ENCODE measurements around the gene BACH2. TPM values are rescaled to one million over a fixed set of nuclear protein-coding genes. Genes with fewer than 3 reads are reported as not detected.

BACH2 gene
- total and polyA plus RNA-seq, 9 of the 15 experiments (the other 6 are each of a cell fraction or from before 2014, with no cell fraction given) = 0.06 to 3.1 (median 0.59) TPM

DNA sequence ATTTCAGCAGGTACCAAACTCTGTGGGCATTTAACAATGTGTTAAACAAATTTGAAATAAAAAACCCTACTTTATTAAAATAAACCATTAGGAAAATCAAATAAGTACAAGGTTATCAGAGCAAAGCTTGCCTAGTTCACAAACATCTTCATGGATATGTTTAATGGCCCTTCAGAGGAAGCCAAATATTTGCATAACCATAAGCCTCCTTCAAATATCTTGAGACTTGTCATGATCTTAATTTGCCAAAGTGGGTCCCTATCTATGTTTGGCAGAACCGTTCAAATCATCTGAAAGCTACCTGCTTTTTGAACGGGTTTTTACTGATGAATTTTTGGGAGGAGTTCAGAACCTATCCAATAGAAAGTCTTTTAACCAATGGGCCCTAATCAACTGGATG is 176.3 kb downstream of the BACH2 start:
- in situ Hi-C loops (cut with MboI) (no loop called here), intact Hi-C loops (cut with micrococcal nuclease) (no loop called here)
- CTCF ChIA-PET (ENCODE audit: low intra/inter-chr PET ratio) = no interaction called here
- Histone ChIP-seq H3K79me2 (ENCODE audit: control insufficient read depth, insufficient read depth, low read length) (no peaks in the 10 kb centered on the region), H3K9me1 (ENCODE audit: control insufficient read depth, insufficient read depth, low read length) (no peaks in the 10 kb centered on the region), H3K9ac (ENCODE audit: insufficient read depth in 1 of 2, low read depth in 2 of 2, low read length in 2 of 2) (no peak overlapping the region), H4K20me1 (replicated peaks; ENCODE audit: control insufficient read depth, insufficient read depth, low read length) (no peaks in the 10 kb centered on the region), H3K4me1 (replicated peaks in 1 of 2; ENCODE audit: control insufficient read depth in 2 of 2, insufficient read depth in 2 of 2, low read length in 2 of 2) (no peaks in the 10 kb centered on the region; a peak in 2 of 5 replicates), H3K27me3 (ENCODE audit: control insufficient read depth in 2 of 2, insufficient read depth in 2 of 2, low read length in 2 of 2) (no peaks in the 10 kb centered on the region), H2AFZ (ENCODE audit: low read depth, low read length) (no peak overlapping the region), H3K27ac (ENCODE audit: extremely low read depth, low read depth, low read length) (no peak overlapping the region), H3K36me3 (ENCODE audit: control insufficient read depth, insufficient read depth, low read length) (no peaks in the 10 kb centered on the region), H3K4me2 (ENCODE audit: insufficient read depth, low read length) (no peak overlapping the region), H3K4me3 (no peak overlapping the region), H3K9me3 (replicated peaks; ENCODE audit: control insufficient read depth, insufficient read depth, low read depth, low read length) (no peaks in the 10 kb centered on the region)
- FAIRE-seq = no peak
- no peak for DNase-seq (ENCODE audit: extremely low read depth in 1 of 4, low spot score in 3 of 4)
- no TSS peak for BruUV-seq (replicated peaks)
- TF ChIP-seq ETV5 (CRISPR knock-in tag; IDR thresholded peaks at IDR 0.05; ENCODE audit: low read depth) (no peak), ATF1 (CRISPR knock-in tag; IDR thresholded peaks at IDR 0.05) (no peak), ATF1 (tag; IDR thresholded peaks at IDR 0.05) (no peak), PML (IDR thresholded peaks at IDR 0.05; ENCODE audit: low read length) (no peak), KDM5B (IDR thresholded peaks at IDR 0.05; ENCODE audit: insufficient replicate concordance, low read depth, low read length) (no peak), ESRRB (CRISPR knock-in tag; IDR thresholded peaks at IDR 0.05; ENCODE audit: borderline replicate concordance) (no peak), DIDO1 (tag; IDR thresholded peaks at IDR 0.05; ENCODE audit: low read depth) (no peak), CREBBP (IDR thresholded peaks at IDR 0.05; ENCODE audit: low read depth, low read length) (no peak), ZNF778 (CRISPR knock-in tag; IDR thresholded peaks at IDR 0.05) (no peak), CBFB (CRISPR knock-in tag; IDR thresholded peaks at IDR 0.05) (no peak), COPS2 (conservative IDR thresholded peaks at IDR 0.05) (no peak), ZC3H11A (IDR thresholded peaks at IDR 0.05; ENCODE audit: low read depth, low read length) (no peak), BCOR (IDR thresholded peaks at IDR 0.05) (no peak), MAFK (IDR thresholded peaks at IDR 0.05; ENCODE audit: low read length) (no peak), RBM25 (IDR thresholded peaks at IDR 0.05; ENCODE audit: low read depth, low read length, severe bottlenecking) (no peak), NCOA1 (IDR thresholded peaks at IDR 0.05; ENCODE audit: low read depth) (no peak)
- TF ChIP-seq, protein P1, sequence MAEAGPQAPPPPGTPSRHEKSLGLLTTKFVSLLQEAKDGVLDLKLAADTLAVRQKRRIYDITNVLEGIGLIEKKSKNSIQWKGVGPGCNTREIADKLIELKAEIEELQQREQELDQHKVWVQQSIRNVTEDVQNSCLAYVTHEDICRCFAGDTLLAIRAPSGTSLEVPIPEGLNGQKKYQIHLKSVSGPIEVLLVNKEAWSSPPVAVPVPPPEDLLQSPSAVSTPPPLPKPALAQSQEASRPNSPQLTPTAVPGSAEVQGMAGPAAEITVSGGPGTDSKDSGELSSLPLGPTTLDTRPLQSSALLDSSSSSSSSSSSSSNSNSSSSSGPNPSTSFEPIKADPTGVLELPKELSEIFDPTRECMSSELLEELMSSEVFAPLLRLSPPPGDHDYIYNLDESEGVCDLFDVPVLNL (CRISPR knock-in tag; IDR thresholded peaks at IDR 0.05; ENCODE audit: low read depth) = no peak
- TF ChIP-seq, protein P2, sequence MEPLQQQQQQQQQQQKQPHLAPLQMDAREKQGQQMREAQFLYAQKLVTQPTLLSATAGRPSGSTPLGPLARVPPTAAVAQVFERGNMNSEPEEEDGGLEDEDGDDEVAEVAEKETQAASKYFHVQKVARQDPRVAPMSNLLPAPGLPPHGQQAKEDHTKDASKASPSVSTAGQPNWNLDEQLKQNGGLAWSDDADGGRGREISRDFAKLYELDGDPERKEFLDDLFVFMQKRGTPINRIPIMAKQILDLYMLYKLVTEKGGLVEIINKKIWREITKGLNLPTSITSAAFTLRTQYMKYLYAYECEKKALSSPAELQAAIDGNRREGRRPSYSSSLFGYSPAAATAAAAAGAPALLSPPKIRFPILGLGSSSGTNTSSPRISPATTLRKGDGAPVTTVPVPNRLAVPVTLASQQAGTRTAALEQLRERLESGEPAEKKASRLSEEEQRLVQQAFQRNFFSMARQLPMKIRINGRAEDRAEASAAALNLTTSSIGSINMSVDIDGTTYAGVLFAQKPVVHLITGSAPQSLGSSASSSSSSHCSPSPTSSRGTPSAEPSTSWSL (CRISPR knock-in tag; IDR thresholded peaks at IDR 0.05; ENCODE audit: borderline replicate concordance) = no peak
- TF ChIP-seq, protein P3, sequence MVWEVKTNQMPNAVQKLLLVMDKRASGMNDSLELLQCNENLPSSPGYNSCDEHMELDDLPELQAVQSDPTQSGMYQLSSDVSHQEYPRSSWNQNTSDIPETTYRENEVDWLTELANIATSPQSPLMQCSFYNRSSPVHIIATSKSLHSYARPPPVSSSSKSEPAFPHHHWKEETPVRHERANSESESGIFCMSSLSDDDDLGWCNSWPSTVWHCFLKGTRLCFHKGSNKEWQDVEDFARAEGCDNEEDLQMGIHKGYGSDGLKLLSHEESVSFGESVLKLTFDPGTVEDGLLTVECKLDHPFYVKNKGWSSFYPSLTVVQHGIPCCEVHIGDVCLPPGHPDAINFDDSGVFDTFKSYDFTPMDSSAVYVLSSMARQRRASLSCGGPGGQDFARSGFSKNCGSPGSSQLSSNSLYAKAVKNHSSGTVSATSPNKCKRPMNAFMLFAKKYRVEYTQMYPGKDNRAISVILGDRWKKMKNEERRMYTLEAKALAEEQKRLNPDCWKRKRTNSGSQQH (CRISPR knock-in tag; IDR thresholded peaks at IDR 0.05) = no peak
- TF ChIP-seq, protein P4, sequence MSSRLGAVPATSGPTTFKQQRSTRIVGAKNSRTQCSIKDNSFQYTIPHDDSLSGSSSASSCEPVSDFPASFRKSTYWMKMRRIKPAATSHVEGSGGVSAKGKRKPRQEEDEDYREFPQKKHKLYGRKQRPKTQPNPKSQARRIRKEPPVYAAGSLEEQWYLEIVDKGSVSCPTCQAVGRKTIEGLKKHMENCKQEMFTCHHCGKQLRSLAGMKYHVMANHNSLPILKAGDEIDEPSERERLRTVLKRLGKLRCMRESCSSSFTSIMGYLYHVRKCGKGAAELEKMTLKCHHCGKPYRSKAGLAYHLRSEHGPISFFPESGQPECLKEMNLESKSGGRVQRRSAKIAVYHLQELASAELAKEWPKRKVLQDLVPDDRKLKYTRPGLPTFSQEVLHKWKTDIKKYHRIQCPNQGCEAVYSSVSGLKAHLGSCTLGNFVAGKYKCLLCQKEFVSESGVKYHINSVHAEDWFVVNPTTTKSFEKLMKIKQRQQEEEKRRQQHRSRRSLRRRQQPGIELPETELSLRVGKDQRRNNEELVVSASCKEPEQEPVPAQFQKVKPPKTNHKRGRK (tag; IDR thresholded peaks at IDR 0.05) = no peak
- POLR2A ChIA-PET = no interaction called here
- WGBS (ENCODE audit: insufficient coverage, low coverage, missing lambda C conversion rate) = 0% methylated on average over 2 of the region's 2 CpGs
- no peak for ATAC-seq

Data from K562 (cell line).